ENCODE data around the gene CRY1. TPM values are rescaled to one million over a fixed set of nuclear protein-coding genes. Genes with fewer than 3 reads are reported as not detected.
"Not testable (repeated sequence)": the region's sequence is repeated elsewhere in the genome, so short reads cannot be mapped to it uniquely, and the experiment has no call there.

The CRY1 gene
- total RNA-seq, 1 experiment from 2014 or later: 27.1 TPM

GRCh38 chr12:107011519-107011918, 81.8 kb downstream of the CRY1 start:
- no peak for DNase-seq (ENCODE audit: low spot score)

GRCh38 chr12:107007411-107007810, 85.9 kb downstream of the CRY1 start:
- DNase-seq (ENCODE audit: low spot score): no peak

- not testable (repeated sequence) for DNase-seq (ENCODE audit: low spot score)
Measured at GRCh38 chr12:107002665-107003064, 90.7 kb downstream of the CRY1 start.

GRCh38 chr12:106999446-106999845, 93.9 kb downstream of the CRY1 start:
- DNase-seq (ENCODE audit: low spot score): no peak

- DNase-seq (ENCODE audit: low spot score): no peak
Measured at GRCh38 chr12:106997916-106998315, 95.4 kb downstream of the CRY1 start.

- DNase-seq (ENCODE audit: low spot score): not testable (repeated sequence)
Measured at GRCh38 chr12:106996102-106996501, 97.2 kb downstream of the CRY1 start.

- peak; percentile 29 for DNase-seq (ENCODE audit: low spot score)
Measured at GRCh38 chr12:106994579-106995220, 98.6 kb downstream of the CRY1 start.

GRCh38 chr12:106987846-106988245, 105.5 kb downstream of the CRY1 start:
- no peak for DNase-seq (ENCODE audit: low spot score)

GRCh38 chr12:106986625-106987389, 106.5 kb downstream of the CRY1 start, which contains the start of gene MTERF2:
MTERF2 (minus strand) TSS chr12:106987146; CDS start chr12:106978714, 8,432 bp downstream.
- peak; percentile 93 for DNase-seq (ENCODE audit: low spot score)

- DNase-seq (ENCODE audit: low spot score): no peak
Measured at GRCh38 chr12:106986135-106986534, 107.2 kb downstream of the CRY1 start.

GRCh38 chr12:106985479-106985878, 107.9 kb downstream of the CRY1 start:
- no peak for DNase-seq (ENCODE audit: low spot score)

GRCh38 chr12:106984588-106985137, 108.7 kb downstream of the CRY1 start:
- DNase-seq (ENCODE audit: low spot score): no peak

GRCh38 chr12:106982229-106982628, 111.1 kb downstream of the CRY1 start:
- DNase-seq (ENCODE audit: low spot score): no peak

GRCh38 chr12:106981788-106982187, 111.6 kb downstream of the CRY1 start:
- DNase-seq (ENCODE audit: low spot score): no peak

- DNase-seq (ENCODE audit: low spot score): no peak
Measured at GRCh38 chr12:106980944-106981343, 112.4 kb downstream of the CRY1 start.

GRCh38 chr12:106978035-106978800, 115.1 kb downstream of the CRY1 start:
- DNase-seq (ENCODE audit: low spot score): peak; percentile 30

- DNase-seq (ENCODE audit: low spot score): no peak
Measured at GRCh38 chr12:106976668-106977067, 116.7 kb downstream of the CRY1 start.

GRCh38 chr12:106975993-106976658, 117.2 kb downstream of the CRY1 start:
- peak; percentile 45 for DNase-seq (ENCODE audit: low spot score)

- no peak for DNase-seq (ENCODE audit: low spot score)
Measured at GRCh38 chr12:106975098-106975497, 118.3 kb downstream of the CRY1 start.

- DNase-seq (ENCODE audit: low spot score): no peak
Measured at GRCh38 chr12:106974511-106974910, 118.8 kb downstream of the CRY1 start.

- DNase-seq (ENCODE audit: low spot score): no peak
Measured at GRCh38 chr12:106973545-106973944, 119.8 kb downstream of the CRY1 start.
